GM10248 (cell line): ENCODE results near the gene TSPAN18.

ENCODE experiments used
- CTCF ChIA-PET: fragments of 300-600 bp; sonication (Branson Sonifier 250); formaldehyde crosslinking; extraction: SDS; loops from one replicate; lab custom pipeline; 2021; ENCODE audit warnings: antibody characterized with exemption; lab: Yijun Ruan, JAX
- POLR2A ChIA-PET: fragments of 350-650 bp; sonication (Branson Sonifier 250); formaldehyde crosslinking; extraction: SDS; loops from one replicate; lab custom pipeline; 2020; ENCODE audit warnings: antibody characterized with exemption; lab: Yijun Ruan, JAX
- DNase-seq: peaks from one replicate; pipeline ENCODE4 v3.0.0; 2012; ENCODE audit errors: extremely low spot score
- TF ChIP-seq, protein P1 (sequence below): IDR thresholded peaks from 2 replicates; pipeline ENCODE4 v1.5.1; 2012; ENCODE audit warnings: mild to moderate bottlenecking, low read depth; ENCODE audit errors: extremely low read depth, missing control alignments, control extremely low read depth

The TSPAN18 gene

DNA sequence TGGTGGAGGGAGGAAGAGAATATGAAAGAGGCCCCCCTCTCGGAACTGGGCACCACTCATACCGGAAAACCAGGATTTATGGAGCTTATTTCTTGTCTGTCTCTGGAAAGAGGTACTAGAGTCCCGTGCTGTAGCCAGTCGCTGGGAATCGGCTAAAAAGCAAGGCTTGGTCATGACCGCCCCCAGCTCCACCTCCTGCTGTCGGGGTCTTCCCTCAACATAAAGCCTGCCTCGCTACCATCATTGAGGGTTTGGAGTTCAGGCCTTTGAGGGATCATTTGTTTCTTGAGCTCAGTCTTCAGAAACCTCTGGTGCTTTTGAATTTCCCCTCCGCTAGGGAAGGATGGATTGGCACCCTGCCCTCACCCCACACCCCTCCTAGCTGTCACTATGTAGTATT, 97.1 kb downstream of the TSPAN18 start:
- ChIA-PET POLR2A (no interaction called here), CTCF (interaction anchor here (1.0 to 1.4 kb wide), 6 partner anchors 8 to 103 kb away, joined by 3 to 4 read pairs (median 3); no protein-coding TSS in a partner anchor)
- TF ChIP-seq, protein P1, sequence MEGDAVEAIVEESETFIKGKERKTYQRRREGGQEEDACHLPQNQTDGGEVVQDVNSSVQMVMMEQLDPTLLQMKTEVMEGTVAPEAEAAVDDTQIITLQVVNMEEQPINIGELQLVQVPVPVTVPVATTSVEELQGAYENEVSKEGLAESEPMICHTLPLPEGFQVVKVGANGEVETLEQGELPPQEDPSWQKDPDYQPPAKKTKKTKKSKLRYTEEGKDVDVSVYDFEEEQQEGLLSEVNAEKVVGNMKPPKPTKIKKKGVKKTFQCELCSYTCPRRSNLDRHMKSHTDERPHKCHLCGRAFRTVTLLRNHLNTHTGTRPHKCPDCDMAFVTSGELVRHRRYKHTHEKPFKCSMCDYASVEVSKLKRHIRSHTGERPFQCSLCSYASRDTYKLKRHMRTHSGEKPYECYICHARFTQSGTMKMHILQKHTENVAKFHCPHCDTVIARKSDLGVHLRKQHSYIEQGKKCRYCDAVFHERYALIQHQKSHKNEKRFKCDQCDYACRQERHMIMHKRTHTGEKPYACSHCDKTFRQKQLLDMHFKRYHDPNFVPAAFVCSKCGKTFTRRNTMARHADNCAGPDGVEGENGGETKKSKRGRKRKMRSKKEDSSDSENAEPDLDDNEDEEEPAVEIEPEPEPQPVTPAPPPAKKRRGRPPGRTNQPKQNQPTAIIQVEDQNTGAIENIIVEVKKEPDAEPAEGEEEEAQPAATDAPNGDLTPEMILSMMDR, result no peak
- DNase-seq, result no peak

DNA sequence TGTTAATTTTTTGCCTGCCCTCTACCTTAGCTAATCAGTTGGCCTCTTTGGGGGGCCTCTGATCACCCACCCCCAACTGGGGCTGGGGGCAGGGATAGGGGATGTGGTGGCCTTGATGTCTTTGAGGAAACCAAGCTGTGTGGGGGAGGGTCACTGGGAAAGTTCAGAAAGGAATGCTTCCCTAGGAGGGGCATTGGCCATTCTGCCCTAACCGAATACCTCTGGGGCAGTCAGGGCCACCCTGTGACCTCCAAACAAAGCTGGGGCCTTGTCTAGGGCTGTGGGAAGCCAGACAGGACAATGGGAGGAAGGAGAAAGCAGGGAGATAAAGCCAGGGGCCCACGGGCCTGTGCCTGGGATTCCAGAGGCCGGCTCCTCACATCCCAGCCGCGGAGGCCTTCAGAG, 97.5 kb downstream of the TSPAN18 start:
- CTCF ChIA-PET, result interaction anchor here (1.0 to 1.4 kb wide), 3 partner anchors 8 to 86 kb away, joined by 3 to 4 read pairs (median 3); no protein-coding TSS in a partner anchor
- DNase-seq, result no peak
- POLR2A ChIA-PET, result no interaction called here
- TF ChIP-seq, protein P1, result no peak

DNA sequence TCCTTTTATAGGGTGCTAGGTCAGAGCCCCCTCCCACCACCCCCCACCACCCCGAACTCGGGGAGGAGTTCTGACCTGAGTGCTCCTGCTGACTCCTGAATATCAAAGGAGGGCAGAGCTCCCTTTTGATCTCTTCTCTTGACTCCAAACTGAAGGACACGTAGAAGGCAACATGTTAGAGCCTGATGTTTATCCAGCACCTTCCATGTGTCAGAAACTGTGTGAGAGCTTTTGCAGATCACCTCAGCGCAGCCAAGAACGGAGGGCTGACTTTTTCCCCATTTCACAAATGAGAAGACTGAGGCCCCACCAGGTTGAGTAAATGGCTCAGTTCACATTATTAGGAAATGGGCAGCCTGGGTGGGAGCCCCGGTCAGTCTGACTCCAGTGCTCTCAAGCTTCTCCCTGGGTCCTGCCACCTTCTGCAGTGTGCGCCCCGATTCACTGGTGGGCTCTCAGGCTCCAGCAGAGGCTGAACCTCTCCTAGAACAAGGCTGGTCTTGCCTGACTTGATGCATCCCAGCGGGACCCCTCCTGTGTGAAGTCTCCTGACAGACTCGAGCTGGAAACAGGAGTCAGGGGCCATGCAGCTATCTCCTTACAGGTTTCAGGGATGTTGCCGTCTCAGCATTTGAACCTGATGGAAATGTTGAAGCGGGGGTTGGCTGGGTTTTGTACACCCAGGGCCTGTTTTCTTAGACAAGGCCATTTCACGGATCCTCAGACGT, 98.5 kb downstream of the TSPAN18 start:
- TF ChIP-seq, protein P1, result no peak
- DNase-seq, result no peak
- ChIA-PET CTCF (interaction anchor here (1.1 kb wide), 1 partner anchor 49 kb away, joined by 3 read pairs; no protein-coding TSS in a partner anchor), POLR2A (no interaction called here)

DNA sequence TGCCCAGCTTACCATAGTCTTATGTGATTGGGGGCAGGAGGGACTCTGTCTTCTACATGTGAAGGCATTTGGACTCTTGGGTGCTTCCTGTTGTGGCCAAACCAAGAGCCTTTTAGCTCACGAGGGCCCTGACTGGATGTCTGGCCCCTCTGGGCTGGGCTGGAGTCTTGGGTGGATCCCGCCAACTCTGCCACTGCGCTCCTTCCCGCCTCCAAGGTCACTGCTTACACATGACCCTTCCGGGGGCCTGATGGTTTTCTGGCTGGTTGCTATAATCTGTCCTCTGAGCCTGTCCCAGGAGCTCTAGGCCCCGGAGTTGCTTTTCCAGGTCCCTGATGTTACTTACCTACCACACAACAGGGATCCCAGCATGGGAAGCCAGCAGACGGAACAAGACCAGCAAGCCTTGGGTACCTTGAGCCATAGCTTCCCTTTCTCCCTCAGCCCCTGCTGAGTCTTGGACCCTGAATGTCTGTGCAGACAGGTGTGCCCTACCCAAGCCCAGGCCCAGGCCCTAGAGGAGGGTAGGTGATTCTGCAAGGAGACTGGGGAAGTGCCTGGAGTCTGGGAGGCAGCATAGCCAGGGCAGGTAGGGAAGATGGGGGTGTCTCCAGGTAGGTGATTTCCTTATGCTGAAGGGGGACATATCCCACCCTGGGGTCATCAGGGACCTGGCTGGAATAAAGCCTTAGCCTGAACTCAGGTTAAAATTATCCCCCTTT, 100.3 kb downstream of the TSPAN18 start:
- ChIA-PET POLR2A (no interaction called here), CTCF (no interaction called here)
- TF ChIP-seq, protein P1, result no peak
- no peak for DNase-seq

DNA sequence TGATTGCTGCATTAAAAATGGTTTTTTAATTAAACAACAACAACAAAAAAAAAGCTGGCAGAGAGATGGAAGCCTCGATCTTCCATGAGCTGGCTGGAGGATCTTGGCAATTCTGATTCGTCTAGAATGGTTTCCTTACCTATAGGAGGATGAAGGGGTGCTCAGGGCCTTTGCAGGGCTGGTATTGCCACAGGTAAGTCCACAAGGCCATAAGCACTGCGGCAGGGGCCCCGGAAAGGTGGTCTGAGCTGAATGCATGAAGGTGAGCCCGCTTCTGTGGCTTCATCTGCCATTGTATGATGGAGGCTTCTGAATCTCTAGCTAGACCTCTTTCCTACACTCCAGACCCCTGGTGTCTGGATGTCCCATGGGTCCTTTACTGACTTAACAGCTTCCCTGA, 101.5 kb downstream of the TSPAN18 start:
- ChIA-PET POLR2A (no interaction called here), CTCF (interaction anchor here (1.0 to 1.5 kb wide), 2 partner anchors 12 to 53 kb away, joined by 4 read pairs; no protein-coding TSS in a partner anchor)
- DNase-seq, result no peak
- TF ChIP-seq, protein P1, result no peak

DNA sequence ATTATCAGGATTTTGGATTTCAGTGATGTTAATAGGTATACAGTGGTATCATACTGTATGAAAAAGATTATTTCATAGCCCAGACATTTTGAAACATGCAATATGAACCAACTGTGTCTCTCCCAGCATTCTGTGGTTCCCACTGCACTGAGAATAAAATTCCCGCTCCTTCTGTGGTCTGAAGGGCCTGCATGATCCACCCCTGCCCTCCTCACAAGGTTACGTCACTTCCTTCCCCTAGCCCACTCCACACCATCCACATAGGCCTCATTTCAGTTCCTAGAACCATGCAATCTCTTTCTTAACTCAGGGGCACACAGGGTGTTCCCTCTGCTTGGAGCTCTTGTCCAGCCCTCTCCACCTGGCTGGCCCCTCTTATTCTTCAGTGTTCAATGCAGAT, 103.1 kb downstream of the TSPAN18 start:
- CTCF ChIA-PET, result no interaction called here
- TF ChIP-seq, protein P1, result no peak
- POLR2A ChIA-PET, result no interaction called here
- no peak for DNase-seq
